ENCODE measurements around the gene SND1.

SND1 gene

GRCh38 chr7:128025380-128025779 is 373.4 kb downstream of the SND1 start:
- H3K9me3 ChIP-seq (ENCODE audit: control insufficient read depth, low read length): no peaks in the 10 kb centered on the region
- peaks cover 7% of the 10 kb centered on the region for H3K4me1 ChIP-seq (ENCODE audit: control insufficient read depth, insufficient read depth, low read length, poor library complexity, severe bottlenecking)
- no peak overlapping the region for H3K4me3 ChIP-seq (ENCODE audit: insufficient read depth, low read depth, low read length, poor library complexity, severe bottlenecking)
- H3K36me3 ChIP-seq (ENCODE audit: control insufficient read depth, insufficient read depth, low read length): peaks cover 10% of the 10 kb centered on the region
- H3K27me3 ChIP-seq (replicated peaks; ENCODE audit: control insufficient read depth, insufficient read depth, low read length, poor library complexity, severe bottlenecking): no peaks in the 10 kb centered on the region
- DNase-seq: no peak
- H3K27ac ChIP-seq (ENCODE audit: insufficient read depth, low read length, poor library complexity, severe bottlenecking): no peak overlapping the region

DNA sequence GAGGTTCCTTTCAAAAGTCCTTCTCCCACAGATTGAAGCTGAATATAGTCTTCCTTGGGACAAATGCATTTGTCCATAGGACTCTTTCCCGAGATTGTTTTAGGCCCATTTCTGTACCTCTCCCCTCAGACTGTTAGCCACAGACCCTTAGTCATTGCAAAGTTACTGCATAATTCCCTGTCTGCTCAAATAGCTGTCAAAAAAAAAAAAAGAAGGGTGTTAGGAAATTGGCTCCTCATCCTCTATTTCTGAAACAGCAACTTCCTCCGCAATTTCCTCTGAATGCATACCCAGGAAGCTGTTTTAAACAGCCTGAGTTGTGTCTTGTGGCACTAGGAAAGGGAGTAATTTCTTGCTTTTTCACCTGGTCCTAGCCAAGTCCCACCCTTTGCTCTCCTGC is 373.8 kb downstream of the SND1 start:
- Histone ChIP-seq H3K36me3 (ENCODE audit: control insufficient read depth, insufficient read depth, low read length) (peaks cover 5% of the 10 kb centered on the region), H3K4me1 (ENCODE audit: control insufficient read depth, insufficient read depth, low read length, poor library complexity, severe bottlenecking) (peaks cover 10% of the 10 kb centered on the region), H3K27me3 (replicated peaks; ENCODE audit: control insufficient read depth, insufficient read depth, low read length, poor library complexity, severe bottlenecking) (no peaks in the 10 kb centered on the region), H3K27ac (ENCODE audit: insufficient read depth, low read length, poor library complexity, severe bottlenecking) (no peak overlapping the region), H3K4me3 (ENCODE audit: insufficient read depth, low read depth, low read length, poor library complexity, severe bottlenecking) (no peak overlapping the region), H3K9me3 (ENCODE audit: control insufficient read depth, low read length) (no peaks in the 10 kb centered on the region)
- no peak for DNase-seq

DNA sequence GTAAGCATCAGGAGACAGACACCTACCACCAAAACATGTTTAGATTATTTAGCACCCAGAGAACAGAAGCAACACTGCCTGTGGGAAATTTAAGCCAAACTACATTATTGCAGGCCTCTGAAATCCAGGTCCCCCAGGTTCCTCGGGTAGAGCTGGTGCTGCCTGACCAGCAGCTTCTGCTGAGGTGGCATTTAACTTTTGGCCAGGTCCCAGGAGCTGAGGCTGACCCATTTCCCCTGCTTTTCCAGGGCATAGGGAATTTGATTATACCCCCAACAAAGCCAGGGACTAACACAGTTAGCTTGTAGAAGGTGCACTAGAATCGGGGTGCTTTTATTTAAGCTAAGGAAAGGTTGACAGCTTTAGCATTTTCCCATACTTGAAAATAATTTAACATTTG is 374.6 kb downstream of the SND1 start:
- Histone ChIP-seq H3K27me3 (replicated peaks; ENCODE audit: control insufficient read depth, insufficient read depth, low read length, poor library complexity, severe bottlenecking) (no peaks in the 10 kb centered on the region), H3K9me3 (ENCODE audit: control insufficient read depth, low read length) (no peaks in the 10 kb centered on the region), H3K4me1 (ENCODE audit: control insufficient read depth, insufficient read depth, low read length, poor library complexity, severe bottlenecking) (peaks cover 10% of the 10 kb centered on the region), H3K36me3 (ENCODE audit: control insufficient read depth, insufficient read depth, low read length) (peaks cover 4% of the 10 kb centered on the region), H3K27ac (ENCODE audit: insufficient read depth, low read length, poor library complexity, severe bottlenecking) (no peak overlapping the region), H3K4me3 (ENCODE audit: insufficient read depth, low read depth, low read length, poor library complexity, severe bottlenecking) (no peak overlapping the region)
- no peak for DNase-seq

- Histone ChIP-seq H3K36me3 (ENCODE audit: control insufficient read depth, insufficient read depth, low read length) (peaks cover 4% of the 10 kb centered on the region), H3K4me3 (ENCODE audit: insufficient read depth, low read depth, low read length, poor library complexity, severe bottlenecking) (no peak overlapping the region), H3K4me1 (ENCODE audit: control insufficient read depth, insufficient read depth, low read length, poor library complexity, severe bottlenecking) (peaks cover 10% of the 10 kb centered on the region), H3K27ac (ENCODE audit: insufficient read depth, low read length, poor library complexity, severe bottlenecking) (no peak overlapping the region), H3K9me3 (ENCODE audit: control insufficient read depth, low read length) (no peaks in the 10 kb centered on the region), H3K27me3 (replicated peaks; ENCODE audit: control insufficient read depth, insufficient read depth, low read length, poor library complexity, severe bottlenecking) (no peaks in the 10 kb centered on the region)
- no peak for DNase-seq
Observed at GRCh38 chr7:128027485-128027980, 375.5 kb downstream of the SND1 start.

DNA sequence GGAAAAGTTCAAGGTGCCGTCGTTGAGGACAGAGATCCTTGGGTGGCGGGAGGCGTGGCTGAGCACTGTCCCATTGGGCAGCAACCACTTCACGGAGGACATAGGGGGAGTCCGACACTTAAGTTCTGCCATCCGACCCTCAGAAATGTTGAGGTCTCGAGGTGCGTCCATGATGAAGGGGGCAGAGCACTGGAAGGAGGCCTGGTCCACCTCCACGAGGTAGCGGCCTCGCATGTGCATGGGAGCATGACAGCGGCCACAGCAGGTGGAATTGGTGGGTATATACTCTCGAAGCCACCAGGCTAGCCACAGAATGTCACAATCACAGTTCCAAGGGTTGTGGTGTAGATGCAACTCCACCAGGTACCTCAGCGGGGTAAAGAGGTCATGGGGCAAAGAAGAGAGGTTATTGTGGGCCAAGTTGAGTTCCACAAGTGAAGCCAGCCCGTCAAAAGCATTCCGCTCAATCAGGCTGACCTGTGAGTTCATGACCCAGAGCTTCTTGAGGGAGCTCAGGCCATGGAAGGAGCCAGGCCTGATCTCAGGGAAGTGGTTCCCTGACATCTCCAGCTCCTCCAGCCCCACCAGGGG is 377.5 kb downstream of the SND1 start:
- no peak overlapping the region for H3K27ac ChIP-seq (ENCODE audit: insufficient read depth, low read length, poor library complexity, severe bottlenecking)
- H3K9me3 ChIP-seq (ENCODE audit: control insufficient read depth, low read length): no peaks in the 10 kb centered on the region
- H3K36me3 ChIP-seq (ENCODE audit: control insufficient read depth, insufficient read depth, low read length): peaks cover 4% of the 10 kb centered on the region
- no peak overlapping the region for H3K4me3 ChIP-seq (ENCODE audit: insufficient read depth, low read depth, low read length, poor library complexity, severe bottlenecking)
- no peaks in the 10 kb centered on the region for H3K27me3 ChIP-seq (replicated peaks; ENCODE audit: control insufficient read depth, insufficient read depth, low read length, poor library complexity, severe bottlenecking)
- DNase-seq: no peak
- H3K4me1 ChIP-seq (ENCODE audit: control insufficient read depth, insufficient read depth, low read length, poor library complexity, severe bottlenecking): peaks cover 10% of the 10 kb centered on the region

- DNase-seq: no peak
- Histone ChIP-seq H3K9me3 (ENCODE audit: control insufficient read depth, low read length) (no peaks in the 10 kb centered on the region), H3K36me3 (ENCODE audit: control insufficient read depth, insufficient read depth, low read length) (peaks cover 4% of the 10 kb centered on the region), H3K27me3 (replicated peaks; ENCODE audit: control insufficient read depth, insufficient read depth, low read length, poor library complexity, severe bottlenecking) (no peaks in the 10 kb centered on the region), H3K4me1 (ENCODE audit: control insufficient read depth, insufficient read depth, low read length, poor library complexity, severe bottlenecking) (peaks cover 10% of the 10 kb centered on the region), H3K27ac (ENCODE audit: insufficient read depth, low read length, poor library complexity, severe bottlenecking) (no peak overlapping the region), H3K4me3 (ENCODE audit: insufficient read depth, low read depth, low read length, poor library complexity, severe bottlenecking) (no peak overlapping the region)
Observed at GRCh38 chr7:128030263-128030653, 378.3 kb downstream of the SND1 start.

GRCh38 chr7:128030654-128031611 is 378.9 kb downstream of the SND1 start, which contains the start of gene LRRC4:
LRRC4 (minus strand) TSS chr7:128031437; CDS start chr7:128030640, 797 bp downstream.
- H3K9me3 ChIP-seq (ENCODE audit: control insufficient read depth, low read length): no peaks in the 10 kb centered on the region
- DNase-seq: no peak
- H3K4me3 ChIP-seq (ENCODE audit: insufficient read depth, low read depth, low read length, poor library complexity, severe bottlenecking): peak within 1 kb of the TSS; percentile 59
- H3K27ac ChIP-seq (ENCODE audit: insufficient read depth, low read length, poor library complexity, severe bottlenecking): no peak within 1 kb of the TSS
- no peaks in the 10 kb centered on the region for H3K27me3 ChIP-seq (replicated peaks; ENCODE audit: control insufficient read depth, insufficient read depth, low read length, poor library complexity, severe bottlenecking)
- peaks cover 4% of the 10 kb centered on the region for H3K36me3 ChIP-seq (ENCODE audit: control insufficient read depth, insufficient read depth, low read length)
- H3K4me1 ChIP-seq (ENCODE audit: control insufficient read depth, insufficient read depth, low read length, poor library complexity, severe bottlenecking): peaks cover 10% of the 10 kb centered on the region

GRCh38 chr7:128031901-128032604 is 380.1 kb downstream of the SND1 start:
- Histone ChIP-seq H3K4me1 (ENCODE audit: control insufficient read depth, insufficient read depth, low read length, poor library complexity, severe bottlenecking) (peaks cover 10% of the 10 kb centered on the region), H3K9me3 (ENCODE audit: control insufficient read depth, low read length) (no peaks in the 10 kb centered on the region), H3K27ac (ENCODE audit: insufficient read depth, low read length, poor library complexity, severe bottlenecking) (no peak overlapping the region), H3K27me3 (replicated peaks; ENCODE audit: control insufficient read depth, insufficient read depth, low read length, poor library complexity, severe bottlenecking) (no peaks in the 10 kb centered on the region), H3K36me3 (ENCODE audit: control insufficient read depth, insufficient read depth, low read length) (peaks cover 4% of the 10 kb centered on the region), H3K4me3 (ENCODE audit: insufficient read depth, low read depth, low read length, poor library complexity, severe bottlenecking) (peak overlapping the region; percentile 59)
- DNase-seq: peak in 2 of 3 donors; percentile 8 to 9

DNA sequence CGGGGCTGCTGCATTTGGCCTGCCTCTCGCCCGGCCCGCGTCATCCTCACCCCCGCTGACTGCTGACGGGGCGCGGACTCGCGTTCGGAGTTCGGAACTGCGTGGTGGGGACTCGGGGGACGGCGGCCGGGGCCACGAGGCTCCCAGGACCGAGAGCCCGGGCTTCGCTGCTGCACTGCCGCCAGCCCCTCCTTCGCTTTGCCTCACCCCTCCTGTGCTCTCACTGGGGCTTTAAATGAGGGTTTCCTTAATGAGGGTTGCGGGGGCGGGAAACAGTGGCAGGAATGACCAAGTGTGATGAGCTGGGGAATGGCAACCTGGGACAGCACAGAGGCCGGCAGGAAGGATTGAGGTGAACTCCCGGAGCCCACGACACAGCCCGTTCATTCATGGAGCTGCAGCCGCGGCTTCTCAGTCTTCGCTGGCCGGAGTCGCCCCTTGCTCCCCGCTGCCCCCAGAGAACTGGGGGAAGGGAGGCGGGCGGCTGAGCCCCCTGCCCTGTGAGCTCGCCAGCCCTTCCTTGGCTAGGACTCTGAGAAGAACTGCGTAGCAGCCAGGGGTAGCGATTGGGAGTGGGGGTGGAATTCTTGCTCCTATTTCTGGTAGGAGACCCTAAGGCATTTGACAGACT is 380.7 kb downstream of the SND1 start:
- Histone ChIP-seq H3K27me3 (replicated peaks; ENCODE audit: control insufficient read depth, insufficient read depth, low read length, poor library complexity, severe bottlenecking) (no peaks in the 10 kb centered on the region), H3K4me3 (ENCODE audit: insufficient read depth, low read depth, low read length, poor library complexity, severe bottlenecking) (no peak overlapping the region), H3K9me3 (ENCODE audit: control insufficient read depth, low read length) (no peaks in the 10 kb centered on the region), H3K36me3 (ENCODE audit: control insufficient read depth, insufficient read depth, low read length) (peaks cover 4% of the 10 kb centered on the region), H3K4me1 (ENCODE audit: control insufficient read depth, insufficient read depth, low read length, poor library complexity, severe bottlenecking) (peaks cover 10% of the 10 kb centered on the region), H3K27ac (ENCODE audit: insufficient read depth, low read length, poor library complexity, severe bottlenecking) (no peak overlapping the region)
- DNase-seq: no peak
